Right lobe of liver (tissue), 6 donors: ENCODE results near the gene HIF1AN. TPM values are rescaled to one million over a fixed set of nuclear protein-coding genes. Genes with fewer than 3 reads are reported as not detected.

ENCODE experiments used
- ATAC-seq, 4 donors: fragments of 200-7000 bp; cut with Tn5 transposase; one replicate each; pipeline ENCODE4 v1.9.1; 2020; ENCODE audit warnings: mild to moderate bottlenecking in 4 of 4, moderate library complexity in 4 of 4
- DNase-seq, 3 donors: peaks; one replicate each; pipeline ENCODE4 v3.0.0-alpha.2; 2020
- H3K27ac ChIP-seq, 3 donors: fragments of 200-600 bp; one replicate each; pipeline ENCODE4 v1.8.0; 2022
- H3K27me3 ChIP-seq, 2 donors: fragments of 200-600 bp; one replicate each; pipeline ENCODE4 v1.8.0; 2022
- H3K36me3 ChIP-seq, 4 donors: fragments of 200-600 bp; sonication (generic) in 1 of 4; one replicate each; pipeline versions ENCODE4 v1.5.1 to v1.8.0; 2017 to 2022; ENCODE audit warnings: control low read depth in 1 of 4
- H3K4me1 ChIP-seq, 4 donors: fragments of 200-600 bp; sonication (generic) in 1 of 4; one replicate each; pipeline versions ENCODE4 v1.5.1 to v1.8.0; 2017 to 2022; ENCODE audit warnings: control low read depth in 1 of 4
- H3K4me3 ChIP-seq, 3 donors: fragments of 200-600 bp; one replicate each; pipeline ENCODE4 v1.8.0; 2022
- H3K9me3 ChIP-seq, 4 donors: fragments of 200-600 bp; sonication (generic) in 1 of 4; one replicate each; pipeline versions ENCODE4 v1.5.1 to v1.8.0; 2017 to 2022; ENCODE audit warnings: control low read depth in 1 of 4
- POLR2A ChIP-seq: fragments of 450-650 bp; IDR thresholded peaks from one replicate; pipeline ENCODE4 v1.6.1; 2017; ENCODE audit warnings: antibody characterized with exemption, mild to moderate bottlenecking
- WGBS: methylation state at CpG from one replicate; pipeline ENCODE4 v1.1.6; 2018; ENCODE audit warnings: low coverage, low lambda C conversion rate; ENCODE audit not compliant: insufficient coverage; ENCODE audit errors: missing lambda C conversion rate; 5-methylcytosine and 5-hydroxymethylcytosine counted together
- intact Hi-C, 2 donors: fragments of 100-400 bp; cut with DNase I; formaldehyde crosslinking; loops; one replicate each; pipeline versions ENCODE4 v1.11.2 to v1.14.1; 2022
- total RNA-seq, 6 experiments: library from RNA; depleted of rRNA in 2 of 6; stranded (reverse); fragments of >200 nt in 2 of 6; fragmentation: NEBNext Ultra II Directional in 3 of 6; extraction: Animal tissue kit (Norgen Biotek cat#: 25700) in 3 of 6; gene quantifications; one replicate each; pipeline versions ENCODE4 v1.1.0 to v1.2.4, GENCODE V29; 2016 to 2023
- TF ChIP-seq, protein P1 (sequence below), 4 donors: fragments of 200-600 bp in 3 of 4; fragments of 450-650 bp in 1 of 4; IDR thresholded peaks; one replicate each; pipeline versions ENCODE4 v1.5.1 to v1.8.0; 2016 to 2022; ENCODE audit warnings: antibody characterized with exemption in 4 of 4, mild to moderate bottlenecking in 2 of 4
- donor health status: DM: no; HTN: yes; CAD: no.
- donor health status: DM: no; HTN: no; CAD: no.
- donor health status: DM: no; HTN: no; CAD: no.
- donor health status: DM: no; HTN: yes; CAD: no.
- donor health status: DM: no; HTN: yes; CAD: no.

The HIF1AN gene
- total RNA-seq, 6 experiments from 2014 or later, result 4.5 to 13.9 (median 11.3) TPM

DNA sequence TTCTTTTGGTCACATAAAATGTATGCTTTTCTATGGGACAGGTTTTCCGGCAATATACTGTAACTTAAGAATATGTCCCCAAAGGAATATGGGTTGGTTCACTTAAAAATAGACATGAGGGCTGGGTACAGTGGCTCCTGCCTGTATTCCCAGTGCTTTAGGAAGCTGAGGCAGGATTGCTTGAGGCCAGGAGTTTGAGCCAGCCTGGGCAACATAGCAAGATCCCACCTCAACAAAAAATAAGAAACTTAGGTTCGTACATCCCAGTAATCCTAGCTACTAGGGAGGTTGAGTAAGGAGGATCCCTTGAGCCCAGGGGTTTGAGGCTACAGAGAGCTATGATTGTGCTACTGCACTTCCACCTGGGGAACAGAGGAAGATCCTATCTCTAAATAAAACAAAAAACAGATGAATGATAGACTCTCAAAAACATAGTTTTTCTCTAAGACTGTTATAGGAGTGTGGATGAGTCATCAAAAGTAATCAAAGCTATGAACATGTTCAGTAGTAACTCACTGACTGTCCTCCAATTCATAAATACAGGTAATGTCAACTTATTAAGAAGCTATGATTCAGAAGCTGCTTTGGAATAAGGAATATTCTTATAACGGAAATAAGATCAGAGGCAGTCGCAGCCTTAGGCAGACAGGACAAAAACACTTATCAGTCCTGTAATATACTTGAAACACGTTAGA, 13.5 kb upstream of the HIF1AN start:
- H3K36me3 ChIP-seq, result peaks cover 0 to 39% (median 21%) of the 10 kb centered on the region in 4 donors
- no peak overlapping the region for H3K4me3 ChIP-seq
- WGBS, result 72% methylated on average over 5 of the region's 5 CpGs
- H3K27ac ChIP-seq, result no peak overlapping the region
- TF ChIP-seq, protein P1, sequence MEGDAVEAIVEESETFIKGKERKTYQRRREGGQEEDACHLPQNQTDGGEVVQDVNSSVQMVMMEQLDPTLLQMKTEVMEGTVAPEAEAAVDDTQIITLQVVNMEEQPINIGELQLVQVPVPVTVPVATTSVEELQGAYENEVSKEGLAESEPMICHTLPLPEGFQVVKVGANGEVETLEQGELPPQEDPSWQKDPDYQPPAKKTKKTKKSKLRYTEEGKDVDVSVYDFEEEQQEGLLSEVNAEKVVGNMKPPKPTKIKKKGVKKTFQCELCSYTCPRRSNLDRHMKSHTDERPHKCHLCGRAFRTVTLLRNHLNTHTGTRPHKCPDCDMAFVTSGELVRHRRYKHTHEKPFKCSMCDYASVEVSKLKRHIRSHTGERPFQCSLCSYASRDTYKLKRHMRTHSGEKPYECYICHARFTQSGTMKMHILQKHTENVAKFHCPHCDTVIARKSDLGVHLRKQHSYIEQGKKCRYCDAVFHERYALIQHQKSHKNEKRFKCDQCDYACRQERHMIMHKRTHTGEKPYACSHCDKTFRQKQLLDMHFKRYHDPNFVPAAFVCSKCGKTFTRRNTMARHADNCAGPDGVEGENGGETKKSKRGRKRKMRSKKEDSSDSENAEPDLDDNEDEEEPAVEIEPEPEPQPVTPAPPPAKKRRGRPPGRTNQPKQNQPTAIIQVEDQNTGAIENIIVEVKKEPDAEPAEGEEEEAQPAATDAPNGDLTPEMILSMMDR (IDR thresholded peaks at IDR 0.05), result no peak
- no peak for TF ChIP-seq POLR2A
- ATAC-seq (no peak), DNase-seq (no peak)
- intact Hi-C loops, result no loop called here
- no peaks in the 10 kb centered on the region for H3K9me3 ChIP-seq
- peaks cover 0 to 25% (median 3%) of the 10 kb centered on the region in 4 donors for H3K4me1 ChIP-seq
- no peaks in the 10 kb centered on the region for H3K27me3 ChIP-seq

DNA sequence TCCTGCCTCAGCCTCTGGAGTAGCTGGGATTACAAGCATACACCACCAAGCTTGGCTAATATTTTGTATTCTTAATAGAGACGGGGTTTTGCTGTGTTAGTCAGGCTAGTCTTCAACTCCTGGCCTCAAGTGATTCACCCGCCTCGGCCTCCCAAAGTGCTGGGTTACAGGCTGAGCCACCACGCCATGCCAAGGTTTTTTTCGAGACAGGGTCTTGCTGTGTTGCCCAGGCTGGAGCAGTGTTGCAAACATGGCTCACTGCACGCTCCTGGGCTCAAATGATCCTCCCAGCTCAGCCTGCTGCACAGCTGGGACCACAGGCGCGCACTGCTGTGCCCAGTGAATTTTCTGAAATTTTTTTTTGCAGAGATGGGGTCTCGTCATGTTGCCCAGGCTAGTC, 12.8 kb upstream of the HIF1AN start:
- Histone ChIP-seq H3K4me3 (no peak overlapping the region), H3K4me1 (peaks cover 0 to 18% (median 2%) of the 10 kb centered on the region in 4 donors), H3K9me3 (no peaks in the 10 kb centered on the region), H3K36me3 (peaks cover 0 to 40% (median 21%) of the 10 kb centered on the region in 4 donors), H3K27me3 (no peaks in the 10 kb centered on the region), H3K27ac (no peak overlapping the region)
- TF ChIP-seq POLR2A, result no peak
- TF ChIP-seq, protein P1 (IDR thresholded peaks at IDR 0.05), result no peak
- intact Hi-C loops, result no loop called here
- ATAC-seq (no peak), DNase-seq (no peak)
- WGBS, result 100% methylated on average over 1 of the region's 9 CpGs

DNA sequence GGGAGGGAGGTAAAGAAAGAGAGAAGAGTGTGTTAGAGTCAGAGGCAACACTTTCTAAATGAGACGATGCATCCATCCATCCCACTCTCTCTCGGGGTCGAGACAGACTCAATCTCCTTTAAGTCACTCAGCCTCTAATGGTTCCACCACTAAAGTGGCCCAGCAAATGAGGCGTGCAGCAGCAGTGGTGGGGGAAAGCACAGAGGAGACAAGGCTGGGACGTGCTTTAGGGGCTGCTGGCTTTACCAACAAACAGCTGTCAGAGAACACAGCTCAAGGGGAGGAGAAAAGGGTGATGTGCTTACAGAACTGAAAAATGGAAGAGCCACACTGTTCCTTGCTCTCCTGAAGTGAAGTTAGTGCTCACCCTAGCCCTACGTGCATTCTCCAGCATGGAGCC, 11.5 kb upstream of the HIF1AN start:
- peaks cover 0 to 17% (median 6%) of the 10 kb centered on the region in 4 donors for H3K4me1 ChIP-seq
- no peak overlapping the region for H3K27ac ChIP-seq
- ATAC-seq (no peak), DNase-seq (no peak)
- no peaks in the 10 kb centered on the region for H3K27me3 ChIP-seq
- H3K9me3 ChIP-seq, result no peaks in the 10 kb centered on the region
- no peak overlapping the region for H3K4me3 ChIP-seq
- H3K36me3 ChIP-seq, result peaks cover 0 to 40% (median 21%) of the 10 kb centered on the region in 4 donors
- no peak for TF ChIP-seq POLR2A
- TF ChIP-seq, protein P1 (IDR thresholded peaks at IDR 0.05), result no peak
- intact Hi-C loops, result no loop called here
- WGBS, result 78% methylated on average over 4 of the region's 6 CpGs

DNA sequence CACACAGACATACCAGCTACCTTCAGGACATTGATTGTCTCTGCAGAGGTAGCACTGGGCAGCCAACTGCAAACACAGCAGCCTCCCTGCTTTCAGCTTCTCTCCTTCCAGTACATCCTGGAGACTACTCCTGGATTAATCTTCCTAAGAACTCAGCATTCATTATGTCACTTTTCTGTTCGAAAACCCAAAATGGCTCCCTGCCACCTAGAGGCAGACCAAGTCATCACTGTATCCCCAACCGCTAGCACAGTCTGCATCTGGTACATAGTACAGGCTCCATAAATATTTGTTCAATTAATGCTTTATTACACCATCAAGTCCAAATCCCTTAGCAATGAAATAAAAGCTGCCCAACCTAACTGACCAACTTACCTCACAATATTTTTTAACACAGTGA, 11.1 kb upstream of the HIF1AN start:
- WGBS, result 74% methylated on average over 2 of the region's 2 CpGs
- Histone ChIP-seq H3K4me3 (no peak overlapping the region), H3K27ac (no peak overlapping the region), H3K27me3 (no peaks in the 10 kb centered on the region), H3K9me3 (no peaks in the 10 kb centered on the region), H3K36me3 (peaks cover 0 to 40% (median 21%) of the 10 kb centered on the region in 4 donors), H3K4me1 (peaks cover 0 to 14% (median 6%) of the 10 kb centered on the region in 4 donors)
- DNase-seq (no peak), ATAC-seq (no peak)
- intact Hi-C loops, result no loop called here
- TF ChIP-seq, protein P1 (IDR thresholded peaks at IDR 0.05), result no peak
- TF ChIP-seq POLR2A, result no peak
